NCI-H1105 treated with DMSO at 0.1 percent for 48 hours (cell line): Measurements from ENCODE around the gene GPX8.

ENCODE experiments used
- DNase-seq: peaks from one replicate; lab custom pipeline; 2025; lab: John Stamatoyannopoulos, UW

The GPX8 gene, protein sequence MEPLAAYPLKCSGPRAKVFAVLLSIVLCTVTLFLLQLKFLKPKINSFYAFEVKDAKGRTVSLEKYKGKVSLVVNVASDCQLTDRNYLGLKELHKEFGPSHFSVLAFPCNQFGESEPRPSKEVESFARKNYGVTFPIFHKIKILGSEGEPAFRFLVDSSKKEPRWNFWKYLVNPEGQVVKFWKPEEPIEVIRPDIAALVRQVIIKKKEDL

DNA sequence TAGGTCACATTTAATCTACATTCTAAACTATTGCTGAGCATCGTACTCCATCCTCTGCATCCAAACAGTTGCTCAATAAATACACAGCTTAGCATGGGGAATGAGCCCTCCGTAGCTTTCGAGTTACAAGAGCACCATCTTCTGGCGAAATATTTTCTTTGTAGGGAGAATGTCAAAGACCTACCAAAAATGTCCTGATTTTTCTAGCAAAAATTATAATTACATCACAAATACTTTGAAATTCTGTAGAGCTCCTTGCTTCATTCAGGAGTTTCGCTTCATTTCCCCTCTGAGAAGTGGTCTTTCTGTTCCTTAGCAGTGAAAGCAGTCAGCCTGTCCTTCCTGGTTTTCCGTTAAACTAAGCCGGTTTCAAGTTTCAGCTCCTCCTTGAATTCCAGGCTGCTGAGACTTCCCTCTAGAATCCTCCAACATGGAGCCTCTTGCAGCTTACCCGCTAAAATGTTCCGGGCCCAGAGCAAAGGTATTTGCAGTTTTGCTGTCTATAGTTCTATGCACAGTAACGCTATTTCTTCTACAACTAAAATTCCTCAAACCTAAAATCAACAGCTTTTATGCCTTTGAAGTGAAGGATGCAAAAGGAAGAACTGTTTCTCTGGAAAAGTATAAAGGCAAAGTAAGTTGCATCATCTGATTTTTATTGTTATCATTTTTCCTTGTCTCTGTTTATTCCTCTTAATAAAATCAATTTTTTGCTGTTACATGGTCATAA is at the start of gene GPX8:
Gene GPX8, plus strand, starts transcription at position 409 of the 730 bp plus-strand sequence. Its CDS starts 22 bp downstream, at position 431.
- DNase-seq: no peak

DNA sequence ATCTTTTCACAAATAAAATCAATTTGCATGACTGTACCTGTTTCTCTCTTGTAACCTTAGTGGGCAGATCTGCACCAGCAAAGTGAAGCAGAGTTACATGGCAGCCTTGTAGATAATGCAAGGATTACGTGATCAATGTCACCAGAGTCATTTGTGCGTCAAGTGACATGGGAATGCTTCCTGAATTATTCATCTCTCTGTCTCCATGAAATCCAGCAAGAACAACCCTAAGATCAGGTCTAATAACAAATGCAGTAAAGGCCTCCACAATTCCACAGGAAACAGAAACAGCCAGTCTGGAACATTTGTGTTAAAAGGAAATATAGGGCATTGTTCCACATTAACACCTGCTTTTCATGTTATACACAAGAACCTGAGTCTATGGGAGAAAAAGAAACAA is 49.8 kb upstream of the GPX8 start:
- DNase-seq: no peak

DNA sequence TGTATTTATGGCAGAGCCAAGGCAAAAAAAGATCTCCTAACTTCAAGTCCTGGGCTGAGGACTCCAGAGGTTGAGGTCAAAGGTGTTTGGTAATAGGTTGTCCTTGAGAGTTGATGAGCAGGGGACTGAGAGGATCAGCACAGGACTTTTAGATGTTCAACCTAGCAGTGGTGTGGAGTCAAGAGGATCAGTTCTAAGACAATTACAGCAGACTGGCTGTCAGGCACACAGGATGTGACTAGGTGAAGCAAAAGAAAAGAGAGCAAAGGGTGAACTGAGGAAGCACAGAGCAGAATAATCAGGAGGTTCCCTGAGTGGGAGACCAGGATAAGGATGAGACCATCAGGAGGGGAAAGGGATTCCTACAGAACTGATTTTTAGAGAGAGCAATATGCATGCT is 46.6 kb upstream of the GPX8 start:
- no peak for DNase-seq

DNA sequence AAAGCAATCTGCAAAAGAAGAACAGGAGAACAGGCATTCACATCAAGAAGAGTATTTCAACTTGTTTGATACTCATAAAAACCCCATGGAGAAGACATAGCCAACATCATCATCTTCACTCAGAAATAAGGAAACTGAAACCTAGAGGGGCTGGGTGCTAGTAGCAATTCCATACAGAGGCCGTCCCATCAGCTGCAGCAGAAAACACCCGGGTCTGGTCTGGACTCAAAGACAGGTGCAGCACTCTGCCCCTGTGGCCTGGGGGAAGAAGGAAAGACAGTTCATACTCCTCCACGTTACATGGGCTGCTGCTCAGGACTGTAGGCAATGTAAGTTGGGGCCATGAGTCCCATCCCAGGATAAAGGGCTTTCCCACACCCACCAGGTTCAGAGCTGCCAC is 45.9 kb upstream of the GPX8 start:
- DNase-seq: no peak

DNA sequence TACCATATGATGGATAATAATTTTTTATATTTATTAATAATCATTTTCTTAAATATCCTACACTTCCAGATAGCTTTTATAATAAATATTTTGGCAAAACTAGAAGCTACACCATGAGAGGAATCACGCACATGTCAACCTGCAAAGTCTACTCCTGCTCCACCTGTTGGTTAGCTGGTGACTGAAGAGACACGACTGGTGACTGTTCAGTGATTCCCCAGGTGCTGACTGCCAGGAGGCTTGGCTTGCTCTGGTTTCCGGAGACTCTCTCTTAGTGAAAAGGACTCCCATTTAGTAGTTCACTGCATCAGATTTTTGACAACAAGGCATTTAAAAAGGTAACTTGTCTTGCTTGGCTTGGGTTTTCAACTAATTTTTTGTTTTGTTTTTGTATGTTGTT is 36.6 kb upstream of the GPX8 start:
- no peak for DNase-seq

DNA sequence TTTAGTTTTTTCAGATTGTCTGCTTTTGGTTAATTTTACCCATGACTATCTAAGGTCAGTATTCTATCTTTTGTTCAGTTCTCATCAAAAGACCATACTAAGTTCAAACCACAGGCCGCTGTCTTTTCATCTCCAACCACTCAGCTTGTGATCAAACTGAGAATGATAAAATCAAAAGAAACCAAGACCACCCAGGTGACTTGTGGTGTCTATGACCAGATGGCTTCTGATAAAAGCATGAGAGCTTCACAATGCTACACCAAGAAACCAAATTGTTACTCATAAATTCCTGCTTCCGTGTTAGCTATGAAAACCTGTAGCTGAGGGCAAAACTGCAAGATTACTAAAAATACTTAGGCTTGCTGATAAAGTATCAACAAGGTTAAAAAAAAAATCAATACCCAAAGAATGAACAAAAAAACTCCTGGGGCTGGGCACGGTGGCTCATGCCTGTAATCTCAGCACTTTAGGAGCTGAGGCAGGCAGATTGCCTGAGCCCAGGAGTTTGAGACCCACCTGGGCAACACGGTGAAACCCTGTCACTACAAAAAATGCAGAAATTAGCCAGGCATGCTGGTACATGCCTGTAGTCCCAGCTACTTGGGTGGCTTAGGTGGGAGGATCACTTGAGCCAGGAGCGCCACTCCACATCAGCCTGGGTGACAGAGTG is 25.8 kb upstream of the GPX8 start:
- DNase-seq: peak; percentile 7

DNA sequence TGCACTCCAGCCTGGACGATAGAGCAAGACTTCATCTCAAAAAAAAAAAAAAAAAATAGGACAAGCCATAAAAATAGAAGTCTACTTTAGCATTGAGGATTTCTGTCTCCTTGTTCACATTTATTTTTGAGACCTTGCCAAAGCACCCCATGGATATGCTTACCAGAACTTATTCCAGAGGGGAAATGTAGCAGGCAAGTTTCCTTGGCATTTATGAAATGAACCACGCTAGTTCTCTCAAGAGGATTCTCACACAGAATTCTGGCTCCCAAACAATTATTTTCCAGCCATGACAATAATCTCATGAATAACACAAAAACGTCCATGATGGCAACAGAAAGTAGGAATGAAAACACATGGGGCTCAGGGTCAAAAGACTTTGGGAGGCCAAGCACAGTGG is 23.4 kb upstream of the GPX8 start:
- DNase-seq: no peak

DNA sequence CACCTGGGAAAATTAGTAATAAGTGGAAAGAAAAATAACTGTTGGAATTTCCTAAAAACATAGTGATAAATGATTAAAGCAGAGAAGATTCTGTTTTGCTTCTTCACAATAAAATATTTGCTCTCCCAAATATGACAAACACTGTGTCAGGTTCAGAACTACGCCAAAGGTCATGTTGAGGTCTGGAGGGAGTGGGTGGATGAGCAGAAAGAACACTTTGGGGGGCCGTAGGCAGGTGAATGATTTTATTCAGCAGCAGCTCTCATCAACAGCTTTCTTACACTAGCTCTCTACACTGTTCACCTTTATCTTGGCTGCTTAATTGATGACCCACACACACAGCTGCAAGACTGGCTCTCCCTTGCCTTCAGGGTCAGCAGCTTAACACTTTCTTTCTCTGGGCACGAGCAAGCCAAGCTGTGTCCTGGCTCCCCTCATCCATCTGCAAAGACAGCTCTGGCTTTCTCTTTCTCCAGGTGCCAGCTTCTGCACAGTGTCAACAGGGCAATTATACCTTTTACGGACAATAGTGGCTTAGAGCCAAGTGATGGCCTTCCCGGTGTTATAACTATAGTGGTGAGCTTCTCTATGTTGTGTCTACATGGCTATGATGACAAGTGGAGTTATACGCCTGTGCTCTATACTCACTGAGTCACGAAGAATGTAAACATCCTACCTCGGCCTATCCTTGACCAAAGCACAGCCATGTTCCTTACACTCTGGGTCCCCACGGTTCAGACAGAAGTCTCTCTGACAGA is 18.9 kb upstream of the GPX8 start:
- DNase-seq: no peak

DNA sequence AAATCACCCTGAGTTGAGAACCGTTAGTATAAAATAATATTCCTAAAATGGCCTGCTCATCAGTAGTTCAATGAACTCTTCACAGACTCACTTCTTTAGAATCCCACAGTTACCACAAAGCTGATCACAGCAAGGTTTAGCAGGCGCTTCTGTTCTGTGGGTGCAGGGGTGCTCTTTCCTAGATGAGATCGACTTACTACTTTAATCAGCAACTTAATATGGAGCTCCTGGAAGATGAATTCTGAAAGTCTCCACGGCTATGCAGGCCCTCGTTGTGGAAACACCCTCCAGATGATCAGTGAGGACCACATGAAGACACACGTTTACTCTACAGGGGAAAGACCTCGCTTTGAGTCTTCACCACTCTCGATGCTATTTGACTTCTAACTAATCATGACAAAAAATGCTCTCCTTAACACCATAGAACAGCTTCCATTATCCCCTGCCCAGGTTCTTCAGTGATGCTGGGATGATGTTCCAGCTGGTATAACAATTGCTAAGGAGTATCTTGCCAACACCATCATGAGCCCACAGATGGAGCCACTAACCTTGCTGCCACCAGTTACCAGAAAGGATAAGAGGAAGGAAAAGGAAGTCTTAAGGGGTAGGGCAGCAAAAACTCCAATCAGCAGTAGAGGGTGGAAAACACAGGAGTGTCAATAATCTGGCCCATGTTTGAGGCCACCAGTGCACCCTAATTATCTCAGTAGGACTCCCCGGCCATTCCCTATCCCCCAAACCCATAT is 17.9 kb upstream of the GPX8 start:
- DNase-seq: no peak

DNA sequence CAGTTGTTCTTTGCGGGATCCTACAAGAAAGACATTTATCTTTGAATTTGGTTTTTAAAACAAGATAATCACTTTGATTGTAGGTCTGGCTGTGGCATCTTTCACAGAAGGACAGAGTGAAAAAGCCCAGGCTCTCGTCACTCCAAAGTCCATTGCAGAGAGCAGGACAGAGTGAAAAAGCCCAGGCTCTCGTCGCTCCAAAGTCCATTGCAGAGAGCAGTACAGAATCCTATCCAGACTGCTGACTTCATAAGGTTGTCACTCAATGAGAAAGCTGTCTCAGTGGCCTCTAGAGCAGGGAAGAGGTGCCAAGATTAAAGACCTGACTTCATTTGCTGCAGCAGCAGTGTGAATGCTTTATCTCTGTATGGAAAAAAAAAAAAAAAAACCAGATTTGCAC is 16.3 kb upstream of the GPX8 start:
- no peak for DNase-seq

DNA sequence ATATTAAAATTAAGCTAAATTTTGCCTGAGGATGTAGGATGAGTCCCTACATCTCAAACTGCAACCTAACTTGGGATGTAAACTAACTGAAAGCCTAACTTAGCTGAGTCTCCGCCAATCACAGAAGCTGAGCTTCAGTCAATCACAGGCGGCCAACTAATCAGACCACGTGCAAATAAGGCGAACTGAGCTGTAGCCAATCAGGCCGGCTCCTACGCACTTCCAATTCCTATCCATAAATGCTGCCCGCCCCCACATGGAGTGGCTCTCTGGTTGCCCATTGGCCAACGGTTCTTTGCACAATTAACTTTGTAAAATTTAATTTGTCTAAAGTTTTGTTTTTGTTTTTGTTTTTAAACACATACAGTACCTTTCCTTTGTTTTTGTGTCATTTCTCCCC is 13.9 kb upstream of the GPX8 start:
- DNase-seq: no peak

DNA sequence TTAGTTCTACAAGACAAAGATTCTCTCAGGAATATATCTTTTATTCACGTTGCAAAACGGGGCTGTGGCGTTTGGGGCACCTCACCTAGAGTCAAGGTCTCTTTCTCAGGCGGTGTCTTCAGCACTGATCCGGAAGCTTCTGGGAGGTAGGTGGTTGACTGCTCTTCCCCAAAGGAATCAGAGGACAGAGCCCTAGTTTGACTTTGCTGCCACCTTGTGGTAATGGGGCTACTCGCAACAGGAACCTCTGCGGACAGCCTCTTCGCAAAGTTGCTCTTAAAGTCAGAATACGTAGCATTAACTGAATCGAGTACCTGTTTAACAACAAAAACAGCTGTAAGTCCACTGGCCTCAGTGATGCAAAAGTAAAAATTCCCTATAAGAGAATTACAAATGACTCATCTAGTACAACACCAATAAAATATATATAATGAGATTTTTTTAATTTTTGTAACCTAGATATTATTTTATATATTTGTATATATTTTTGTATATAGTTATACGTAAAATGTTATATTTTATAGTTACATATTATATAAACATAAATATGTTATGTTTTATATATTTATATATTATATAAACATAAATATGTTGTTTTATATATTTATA is 13.3 kb upstream of the GPX8 start:
- peak; percentile 53 for DNase-seq

DNA sequence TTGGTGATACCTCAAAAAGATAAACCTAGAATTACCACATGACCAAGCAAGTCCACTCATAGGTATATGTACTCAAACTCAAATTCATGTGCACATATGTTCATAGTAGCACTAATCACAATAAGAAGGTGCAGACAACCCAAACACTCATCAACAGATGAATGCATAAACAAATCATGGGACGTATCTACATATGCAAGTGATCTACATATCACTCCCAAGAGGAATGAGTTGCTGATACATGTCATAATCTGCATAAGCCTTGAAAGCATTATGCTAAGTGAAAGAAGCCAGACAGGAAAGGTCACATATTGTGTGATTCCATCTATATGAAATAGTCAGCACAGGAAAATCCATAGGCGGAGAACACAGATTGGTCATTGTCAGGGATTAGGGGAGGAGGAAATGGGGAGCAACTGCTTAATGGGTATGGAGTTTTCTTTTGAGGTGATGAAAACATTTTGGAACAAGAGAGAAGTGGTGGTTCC is 10.6 kb upstream of the GPX8 start:
- no peak for DNase-seq

DNA sequence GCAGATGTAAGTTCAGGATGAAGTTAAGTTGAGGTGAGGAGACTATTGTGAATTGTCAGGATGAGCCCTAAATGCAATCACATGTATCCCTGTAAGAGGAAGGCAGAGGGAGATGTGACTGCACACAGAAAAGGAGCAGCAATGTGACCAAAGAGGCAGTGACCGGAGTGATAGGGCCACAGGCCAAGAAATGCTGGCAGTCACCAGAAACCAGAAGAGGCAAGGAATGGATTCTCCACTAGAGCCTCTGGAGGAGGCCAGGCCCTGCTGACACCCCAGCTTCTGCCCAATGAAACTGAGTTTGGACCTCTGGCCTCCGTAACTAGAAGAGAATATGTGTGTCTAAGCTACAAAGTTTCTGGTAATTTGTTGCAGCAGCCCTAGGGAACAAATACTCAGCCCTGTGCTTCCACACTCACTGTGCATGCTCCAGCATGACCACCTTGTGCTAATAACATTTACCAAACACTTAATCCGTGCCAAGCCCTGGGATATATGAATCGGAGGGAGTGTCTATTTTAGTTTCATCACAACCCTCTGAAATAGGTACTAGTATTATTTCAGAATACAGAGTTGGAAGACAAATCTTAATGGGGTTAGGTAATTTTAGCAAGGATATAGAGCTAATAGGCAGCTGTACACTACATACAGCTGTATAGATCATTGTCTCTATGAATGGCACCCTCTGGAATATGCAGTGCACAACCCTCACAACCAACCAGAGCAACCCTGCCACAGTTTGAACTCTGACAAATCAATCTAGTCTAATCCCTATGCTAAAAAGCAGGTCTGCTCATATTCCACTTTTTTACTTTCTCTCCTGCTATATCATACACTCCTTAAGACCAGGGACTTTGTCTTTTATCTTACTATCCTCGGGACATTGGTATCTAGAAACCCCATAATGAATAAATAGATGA is 7.8 kb upstream of the GPX8 start:
- DNase-seq: no peak

DNA sequence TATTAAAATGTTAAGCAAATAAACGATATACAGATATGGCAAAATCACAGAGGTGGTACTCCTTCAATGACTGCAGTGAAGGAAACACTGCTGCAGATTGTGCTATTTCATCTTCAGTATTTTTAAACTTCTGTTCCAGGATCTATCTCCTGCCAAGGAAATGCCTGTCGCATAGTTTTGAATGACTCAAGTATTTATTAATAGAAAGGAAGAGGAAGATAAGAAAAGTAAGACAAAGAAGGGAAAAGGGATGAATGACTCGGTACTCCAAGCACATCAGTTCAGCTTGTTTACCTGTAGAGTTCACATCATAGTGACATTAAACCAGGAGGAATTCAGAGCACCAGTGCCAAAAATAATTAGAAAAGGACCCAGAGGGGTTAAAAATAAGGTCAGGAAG is 5.1 kb upstream of the GPX8 start:
- no peak for DNase-seq

DNA sequence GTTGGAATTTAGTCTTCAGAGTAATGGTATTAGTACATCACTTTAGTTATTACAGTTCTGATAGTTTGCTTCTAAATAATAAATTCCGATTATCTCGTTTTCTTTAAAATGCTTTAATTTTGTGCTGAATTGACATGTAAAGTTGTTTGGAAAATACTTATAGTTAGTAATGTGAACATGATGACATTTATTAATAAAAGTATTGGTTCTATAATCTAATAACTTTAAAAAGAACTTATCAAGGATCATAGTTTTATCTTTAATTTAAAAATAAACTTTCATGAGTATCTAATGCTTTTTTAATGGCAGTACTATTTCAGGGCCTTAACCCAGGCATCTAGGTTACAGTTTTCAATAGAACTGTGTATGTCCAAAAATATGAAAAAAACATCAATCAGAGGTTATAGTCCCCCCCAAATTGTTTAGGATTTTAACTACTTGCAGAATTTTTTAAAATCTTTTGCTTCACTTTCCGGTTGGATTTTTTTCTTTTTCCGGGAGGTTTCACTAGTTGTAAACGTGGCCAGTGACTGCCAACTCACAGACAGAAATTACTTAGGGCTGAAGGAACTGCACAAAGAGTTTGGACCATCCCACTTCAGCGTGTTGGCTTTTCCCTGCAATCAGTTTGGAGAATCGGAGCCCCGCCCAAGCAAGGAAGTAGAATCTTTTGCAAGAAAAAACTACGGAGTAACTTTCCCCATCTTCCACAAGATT is 680 bp downstream of the GPX8 start:
- no peak for DNase-seq

DNA sequence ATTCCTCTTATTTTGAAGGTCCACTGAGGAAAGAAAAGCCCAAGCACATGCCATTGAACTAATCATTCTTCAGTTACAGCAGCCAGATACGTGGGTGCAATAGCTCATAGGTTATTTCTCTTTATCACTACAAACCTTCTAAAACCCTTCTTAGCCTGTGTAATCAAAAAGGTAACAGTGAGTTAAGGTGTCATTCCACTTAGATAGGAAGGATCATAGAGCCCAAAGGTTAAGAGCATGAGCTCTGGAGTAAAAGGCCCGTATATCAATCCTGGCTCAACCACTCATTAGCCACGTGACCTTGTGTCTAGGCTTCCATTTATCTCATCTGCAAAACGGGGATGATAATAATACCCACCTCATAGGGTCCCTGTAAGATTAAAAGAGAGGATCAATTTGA is 2.7 kb downstream of the GPX8 start:
- no peak for DNase-seq

DNA sequence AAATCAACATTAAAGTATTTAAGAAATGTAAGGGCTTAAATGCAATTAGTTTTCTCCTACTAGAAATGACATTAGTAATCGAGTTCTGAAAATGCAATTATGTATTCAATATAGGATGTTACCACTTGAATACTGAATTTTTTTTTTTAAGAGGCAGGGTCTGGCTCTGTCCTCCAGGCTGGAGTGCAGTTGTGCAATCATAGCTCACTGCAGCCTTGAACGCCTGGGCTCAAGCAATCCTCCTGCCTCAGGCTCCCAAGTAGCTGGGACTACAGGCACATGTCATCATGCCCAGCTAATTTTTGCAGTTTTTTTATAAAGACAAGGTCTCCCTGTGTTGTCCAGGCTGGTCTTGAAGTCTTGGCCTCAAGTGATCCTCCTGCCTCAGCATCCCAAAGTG is 11.5 kb downstream of the GPX8 start:
- no peak for DNase-seq

DNA sequence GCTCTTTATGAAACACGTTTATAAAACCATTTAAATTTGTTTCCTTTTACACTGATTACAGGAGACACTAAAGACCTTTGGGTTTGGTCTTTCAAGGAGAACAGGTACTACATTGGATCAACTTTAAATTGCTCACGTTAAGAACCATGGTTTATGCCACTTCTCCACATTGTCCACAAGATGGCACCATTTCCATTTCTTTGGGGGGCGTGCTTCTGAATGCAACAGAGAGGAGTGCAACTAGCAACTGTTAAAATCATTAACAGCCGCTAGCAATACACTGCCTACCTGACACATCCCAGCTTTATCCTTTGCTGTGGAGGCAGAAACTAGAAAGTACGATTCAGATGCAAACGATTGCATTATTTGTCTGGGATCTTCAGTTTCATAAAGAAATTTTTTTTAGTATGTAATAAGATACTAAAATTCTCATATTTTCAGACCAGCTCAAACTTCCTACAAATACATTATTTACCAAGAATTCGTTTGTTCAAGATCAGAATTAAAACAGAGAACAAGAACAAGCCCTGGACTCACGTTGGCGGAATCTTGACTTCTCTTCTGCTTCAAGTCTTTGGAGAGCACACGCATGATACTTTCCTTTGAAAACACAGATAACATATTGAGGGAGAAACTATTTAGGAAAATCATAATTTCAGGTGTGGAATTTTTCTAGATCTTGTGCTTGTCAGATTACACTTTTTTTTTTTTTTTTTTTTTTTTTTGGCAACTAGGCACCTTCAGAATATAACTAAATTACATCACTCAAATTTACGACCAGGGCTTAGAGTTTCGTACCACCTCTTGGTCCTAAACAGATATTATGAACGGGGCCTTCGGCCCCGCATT is 12.3 kb downstream of the GPX8 start:
- peak; percentile 77 for DNase-seq
